Heart right ventricle (tissue), 16 donors: ENCODE data around the gene LSM14B. TPM values are rescaled to one million over a fixed set of nuclear protein-coding genes. Genes with fewer than 3 reads are reported as not detected.

ENCODE experiments used
- ATAC-seq, 8 donors: fragments of 200-7000 bp; cut with Tn5 transposase; one replicate each; pipeline ENCODE4 v1.9.1; 2020; ENCODE audit warnings: mild to moderate bottlenecking in 8 of 8, moderate library complexity in 8 of 8, moderate number of reproducible peaks in 1 of 8
- DNase-seq, 2 donors: peaks; one replicate each; pipeline ENCODE4 v3.0.0-alpha.2; 2020
- H3K27ac ChIP-seq, 10 donors: fragments of 200-600 bp; sonication (generic) in 2 of 10; one replicate each; pipeline versions ENCODE4 v1.5.0 to v1.8.0; 2020 to 2022; ENCODE audit warnings: mild to moderate bottlenecking in 3 of 10
- H3K27me3 ChIP-seq, 7 donors: fragments of 200-600 bp; one replicate each; pipeline ENCODE4 v1.8.0; 2021 to 2022; ENCODE audit warnings: mild to moderate bottlenecking in 2 of 7
- H3K36me3 ChIP-seq, 9 donors: fragments of 200-600 bp; sonication (generic) in 1 of 9; one replicate each; pipeline versions ENCODE4 v1.5.0 to v1.8.0; 2020 to 2022; ENCODE audit warnings: mild to moderate bottlenecking in 2 of 9
- H3K4me1 ChIP-seq, 9 donors: fragments of 200-600 bp; sonication (generic) in 1 of 9; one replicate each; pipeline versions ENCODE4 v1.5.0 to v1.8.0; 2020 to 2022; ENCODE audit warnings: mild to moderate bottlenecking in 4 of 9
- H3K4me3 ChIP-seq, 10 donors: fragments of 200-600 bp; sonication (generic) in 2 of 10; one replicate each; pipeline versions ENCODE4 v1.5.0 to v1.8.0; 2020 to 2022; ENCODE audit warnings: mild to moderate bottlenecking in 7 of 10, moderate library complexity in 2 of 10
- H3K9me3 ChIP-seq, 11 donors: fragments of 200-600 bp in 10 of 11; sonication (generic) in 2 of 11; one replicate each; pipeline versions ENCODE4 v1.5.0 to v1.8.0; 2013 to 2022; ENCODE audit warnings: mild to moderate bottlenecking in 2 of 11, control low read depth in 1 of 11, moderate library complexity in 1 of 11
- WGBS, 2 donors: extraction: QIAGEN DNeasy Blood & Tissue Kit; methylation state at CpG; one replicate each; pipeline ENCODE4 v1.1.7; 2013; ENCODE audit warnings: inconsistent platforms in 1 of 2; 5-methylcytosine and 5-hydroxymethylcytosine counted together
- intact Hi-C, 10 donors: fragments of 100-400 bp; cut with DNase I; formaldehyde crosslinking; loops; one replicate each; pipeline versions ENCODE4 v1.11.1 to v1.14.2; 2022
- polyA plus RNA-seq, 2 donors: library from polyadenylated mRNA; stranded (reverse); fragments of 200-250 nt; gene quantifications; one replicate each; pipeline ENCODE4 v1.2.3, GENCODE V29; 2013
- total RNA-seq, 10 donors: library from RNA; stranded (reverse); fragmentation: NEBNext Ultra II Directional in 3 of 10; extraction: Animal tissue kit (Norgen Biotek cat#: 25700) in 3 of 10; gene quantifications; one replicate each; pipeline versions ENCODE4 v1.2.1 to v1.2.4, GENCODE V29; 2021 to 2023
- TF ChIP-seq, protein P1 (sequence below), 9 donors: fragments of 200-600 bp; sonication (generic) in 2 of 9; IDR thresholded peaks; one replicate each; pipeline versions ENCODE4 v1.5.0 to v1.8.0; 2021 to 2022; ENCODE audit warnings: antibody characterized with exemption in 9 of 9, mild to moderate bottlenecking in 5 of 9, moderate library complexity in 1 of 9
- donor health status: Arrhythmogenic right ventricular cardiomyopathy.
- donor health status: ischemic (EF 13 %, LVEDD 7.1; RV severe dilation, severe dysfunction).
- donor health status: healthy with polysubstance abuse.
- donor health status: DM: no; HTN: yes; CAD: no.
- donor health status: DM: no; HTN: no; CAD: no.
- donor health status: ischemic (EF 25% LVEDD 6.9; RV normal size, moderate dysfunction).
- donor health status: ischemic (EF 25% LVEDD 5.7; RV mildly dilated, moderate dysfunction).
- donor health status: healthy.
- donor health status: DM: yes; HTN: yes; CAD: no.
- donor health status: Ischemic cardiomyopathy.
- donor health status: ischemic (EF 35%, LVEDD 5.7; RV mildly dilated, moderate dysfunction).
- donor health status: nonischemic (EF 11% LVEDD 7.7; RV severe dilation, severe dysfunction).
- donor health status: DM: yes; HTN: yes; CAD: no.
- donor health status: PGD.
- donor health status: ischemic (EF 29% LVEDD 5.4; RV normal size, mild dysfunction).
- donor health status: nonischemic (EF 23%, LVEDD 6.1; RV moderate dilation, normal function).

Gene LSM14B
- total and polyA plus RNA-seq, 12 donors = 15.7 to 63.7 (median 59.6) TPM

DNA sequence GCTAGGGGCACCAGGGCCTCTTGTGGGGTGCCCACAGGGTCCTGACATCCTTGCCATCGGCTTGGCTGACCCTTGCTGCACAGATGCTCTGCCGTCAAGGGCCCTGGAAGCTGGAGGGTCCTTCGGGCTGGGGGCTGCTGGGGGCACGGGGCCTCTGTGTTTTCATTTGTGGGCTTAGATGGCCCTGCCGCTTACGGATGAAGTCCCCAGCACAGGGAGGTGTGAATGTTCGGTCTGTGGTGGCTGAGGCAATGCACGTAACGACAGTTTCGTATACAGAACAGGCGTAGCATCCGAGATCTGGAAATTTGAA, 35.8 kb downstream of the LSM14B start:
- Histone ChIP-seq H3K36me3 (peaks cover 0 to 49% (median 11%) of the 10 kb centered on the region in 9 donors), H3K27me3 (no peaks in the 10 kb centered on the region), H3K4me3 (no peak overlapping the region), H3K27ac (no peak overlapping the region), H3K9me3 (peaks cover 0 to 6% (median 0%) of the 10 kb centered on the region in 11 donors), H3K4me1 (peaks cover 5 to 15% (median 10%) of the 10 kb centered on the region in 9 donors)
- DNase-seq = no peak
- intact Hi-C loops = loop anchor here in 3 of 10 donors (5.0 kb wide), 1 partner anchor 146 kb away; no protein-coding TSS in a partner anchor
- WGBS, 2 donors = 98% methylated on average over 12 of the region's 12 CpGs
- ATAC-seq = peak in 1 of 8 donors; percentile 5
- TF ChIP-seq, protein P1, sequence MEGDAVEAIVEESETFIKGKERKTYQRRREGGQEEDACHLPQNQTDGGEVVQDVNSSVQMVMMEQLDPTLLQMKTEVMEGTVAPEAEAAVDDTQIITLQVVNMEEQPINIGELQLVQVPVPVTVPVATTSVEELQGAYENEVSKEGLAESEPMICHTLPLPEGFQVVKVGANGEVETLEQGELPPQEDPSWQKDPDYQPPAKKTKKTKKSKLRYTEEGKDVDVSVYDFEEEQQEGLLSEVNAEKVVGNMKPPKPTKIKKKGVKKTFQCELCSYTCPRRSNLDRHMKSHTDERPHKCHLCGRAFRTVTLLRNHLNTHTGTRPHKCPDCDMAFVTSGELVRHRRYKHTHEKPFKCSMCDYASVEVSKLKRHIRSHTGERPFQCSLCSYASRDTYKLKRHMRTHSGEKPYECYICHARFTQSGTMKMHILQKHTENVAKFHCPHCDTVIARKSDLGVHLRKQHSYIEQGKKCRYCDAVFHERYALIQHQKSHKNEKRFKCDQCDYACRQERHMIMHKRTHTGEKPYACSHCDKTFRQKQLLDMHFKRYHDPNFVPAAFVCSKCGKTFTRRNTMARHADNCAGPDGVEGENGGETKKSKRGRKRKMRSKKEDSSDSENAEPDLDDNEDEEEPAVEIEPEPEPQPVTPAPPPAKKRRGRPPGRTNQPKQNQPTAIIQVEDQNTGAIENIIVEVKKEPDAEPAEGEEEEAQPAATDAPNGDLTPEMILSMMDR (IDR thresholded peaks at IDR 0.05) = no peak

DNA sequence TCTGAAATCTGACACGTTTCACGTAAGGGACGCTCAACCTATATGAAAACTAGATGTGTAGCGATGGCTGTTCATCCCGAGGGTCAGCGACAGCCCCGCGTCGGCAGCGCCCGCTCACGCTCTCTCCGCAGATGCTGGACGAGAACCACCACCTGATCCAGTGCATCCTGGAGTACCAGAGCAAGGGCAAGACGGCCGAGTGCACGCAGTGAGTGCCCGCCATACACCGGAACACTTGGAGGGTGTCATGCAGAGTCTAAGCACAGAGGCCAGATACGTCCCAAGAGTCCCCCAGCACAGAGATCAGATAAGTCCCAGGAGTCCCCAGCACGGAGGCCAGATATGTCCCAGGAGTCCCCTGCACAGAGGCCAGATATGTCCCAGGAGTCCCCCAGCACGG, 36.3 kb downstream of the LSM14B start:
- DNase-seq (no peak), ATAC-seq (no peak)
- Histone ChIP-seq H3K36me3 (peaks cover 0 to 52% (median 11%) of the 10 kb centered on the region in 9 donors), H3K27me3 (no peaks in the 10 kb centered on the region), H3K27ac (no peak overlapping the region), H3K4me3 (no peak overlapping the region), H3K9me3 (peaks cover 0 to under 1% (median 0%) of the 10 kb centered on the region in 11 donors), H3K4me1 (peaks cover 5 to 15% (median 10%) of the 10 kb centered on the region in 9 donors)
- WGBS, 2 donors = 92% methylated on average over 22 of the region's 22 CpGs
- TF ChIP-seq, protein P1 (IDR thresholded peaks at IDR 0.05) = no peak
- intact Hi-C loops = loop anchor here in 3 of 10 donors (5.0 kb wide), 1 partner anchor 146 kb away; no protein-coding TSS in a partner anchor

DNA sequence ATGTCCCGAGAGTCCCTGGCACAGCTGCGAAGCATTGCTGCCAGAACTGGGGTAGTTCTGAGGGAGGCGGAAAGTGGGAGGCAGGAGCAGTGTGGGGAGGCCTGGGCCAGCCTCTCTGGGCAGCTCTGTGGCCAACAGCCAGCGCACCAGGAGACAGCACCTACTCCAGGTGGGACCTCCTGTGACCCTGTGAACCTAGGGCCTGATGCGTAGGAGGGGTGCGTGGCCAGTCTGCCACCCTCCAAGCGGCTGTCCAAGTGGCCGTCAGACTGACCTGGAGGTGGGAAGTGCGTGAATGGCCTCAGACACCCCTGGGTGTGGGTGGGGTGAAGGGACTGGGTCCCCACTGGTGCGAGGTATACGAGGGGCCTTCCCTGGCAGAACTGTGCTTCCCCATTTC, 36.8 kb downstream of the LSM14B start:
- H3K27me3 ChIP-seq = no peaks in the 10 kb centered on the region
- peaks cover 5 to 15% (median 10%) of the 10 kb centered on the region in 9 donors for H3K4me1 ChIP-seq
- ATAC-seq (peak in 1 of 8 donors; percentile 31), DNase-seq (no peak)
- intact Hi-C loops = loop anchor here in 3 of 10 donors (5.0 kb wide), 1 partner anchor 147 kb away; no protein-coding TSS in a partner anchor
- 82 to 86% methylated on average over 11 of the region's 11 CpGs for WGBS, 2 donors
- no peak overlapping the region for H3K27ac ChIP-seq
- no peaks in the 10 kb centered on the region for H3K9me3 ChIP-seq
- TF ChIP-seq, protein P1 (IDR thresholded peaks at IDR 0.05) = no peak
- H3K36me3 ChIP-seq = peaks cover 0 to 57% (median 14%) of the 10 kb centered on the region in 9 donors
- no peak overlapping the region for H3K4me3 ChIP-seq

DNA sequence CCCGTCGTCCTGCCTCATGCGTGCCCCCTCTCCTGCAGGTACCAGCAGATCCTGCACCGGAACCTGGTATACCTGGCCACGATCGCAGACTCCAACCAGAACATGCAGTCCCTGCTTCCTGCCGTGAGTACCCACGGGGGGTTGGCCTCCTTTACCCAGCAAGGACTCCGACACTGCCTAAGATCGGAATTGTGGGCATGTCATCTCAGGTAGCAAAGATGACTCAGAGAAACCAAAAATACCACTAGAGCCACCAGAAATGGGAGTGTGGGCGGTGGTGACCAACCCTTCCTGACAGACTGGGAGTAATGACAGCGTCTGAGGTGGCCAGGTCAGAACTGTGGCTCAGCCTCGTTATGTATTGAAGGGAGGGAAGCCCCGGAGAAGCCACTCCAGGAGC, 37.6 kb downstream of the LSM14B start:
- intact Hi-C loops = loop anchor here in 3 of 10 donors (5.0 kb wide), 1 partner anchor 148 kb away; no protein-coding TSS in a partner anchor
- Histone ChIP-seq H3K4me1 (peaks cover 5 to 15% (median 10%) of the 10 kb centered on the region in 9 donors), H3K27me3 (no peaks in the 10 kb centered on the region), H3K36me3 (peaks cover 0 to 57% (median 19%) of the 10 kb centered on the region in 9 donors), H3K27ac (no peak overlapping the region), H3K9me3 (no peaks in the 10 kb centered on the region), H3K4me3 (no peak overlapping the region)
- 83 to 88% methylated on average over 14 of the region's 14 CpGs for WGBS, 2 donors
- no peak for ATAC-seq
- TF ChIP-seq, protein P1 (IDR thresholded peaks at IDR 0.05) = no peak
- DNase-seq = no peak
